Type B pancreatic cell (in vitro differentiated cells): ENCODE data around the gene ABLIM2. TPM values are rescaled to one million over a fixed set of nuclear protein-coding genes. Genes with fewer than 3 reads are reported as not detected.

ENCODE experiments used
- DNase-seq: peaks from one replicate; pipeline ENCODE4 v3.0.0; 2021; ENCODE audit warnings: mixed read lengths; ENCODE audit not compliant: unreplicated experiment; ENCODE audit errors: extremely low spot score
- H3K27ac Mint-ChIP-seq: 2 replicates; pipeline ENCODE4 v1.8.0; 2021; ENCODE audit warnings: mild to moderate bottlenecking, mixed read lengths
- H3K27me3 Mint-ChIP-seq: 2 replicates; pipeline ENCODE4 v1.8.0; 2021; ENCODE audit warnings: mixed read lengths
- H3K36me3 Mint-ChIP-seq: 2 replicates; pipeline ENCODE4 v1.8.0; 2021; ENCODE audit warnings: mixed read lengths
- H3K4me1 Mint-ChIP-seq: one replicate; pipeline ENCODE4 v1.8.0; 2021; ENCODE audit warnings: mixed read lengths; ENCODE audit not compliant: unreplicated experiment
- H3K4me3 Mint-ChIP-seq: 2 replicates; pipeline ENCODE4 v1.8.0; 2021; ENCODE audit warnings: mild to moderate bottlenecking, mixed read lengths
- H3K9me3 Mint-ChIP-seq: 2 replicates; pipeline ENCODE4 v1.8.0; 2021; ENCODE audit warnings: mixed read lengths
- CTCF ChIP-seq: fragments of 200-600 bp; sonication (generic); conservative IDR thresholded peaks from 2 replicates; pipeline ENCODE4 v1.5.0; 2021; ENCODE audit warnings: antibody characterized with exemption, mild to moderate bottlenecking
- total RNA-seq: library from RNA; stranded (reverse); gene quantifications from 2 replicates; pipeline ENCODE4 v1.2.1, GENCODE V29; 2021; ENCODE audit warnings: low replicate concordance

ABLIM2 gene
- total RNA-seq, 1 donor from 2014 or later = 2.6 TPM

GRCh38 chr4:8112036-8112576, 46.5 kb downstream of the ABLIM2 start:
- Mint-ChIP-seq H3K4me3 (no peak overlapping the region), H3K27me3 (peaks cover 9% of the 10 kb centered on the region), H3K9me3 (no peaks in the 10 kb centered on the region), H3K27ac (peak overlapping the region; percentile 21), H3K36me3 (no peaks in the 10 kb centered on the region), H3K4me1 (peaks cover 10% of the 10 kb centered on the region)
- no peak for TF ChIP-seq CTCF
- DNase-seq = no peak

- peak; percentile 63 for TF ChIP-seq CTCF
- Mint-ChIP-seq H3K4me3 (no peak overlapping the region), H3K27me3 (peaks cover 6% of the 10 kb centered on the region), H3K4me1 (peaks cover 13% of the 10 kb centered on the region), H3K36me3 (no peaks in the 10 kb centered on the region), H3K9me3 (no peaks in the 10 kb centered on the region), H3K27ac (no peak overlapping the region)
- DNase-seq = no peak
Observed at GRCh38 chr4:8110071-8110986, 48.3 kb downstream of the ABLIM2 start.

- no peak for TF ChIP-seq CTCF
- no peaks in the 10 kb centered on the region for H3K36me3 Mint-ChIP-seq
Observed at GRCh38 chr4:8109406-8110065, 49.1 kb downstream of the ABLIM2 start.

GRCh38 chr4:8108991-8109390, 49.6 kb downstream of the ABLIM2 start:
- Mint-ChIP-seq H3K27me3 (peaks cover 13% of the 10 kb centered on the region), H3K4me3 (no peak overlapping the region), H3K4me1 (peaks cover 19% of the 10 kb centered on the region), H3K36me3 (no peaks in the 10 kb centered on the region), H3K27ac (no peak overlapping the region), H3K9me3 (no peaks in the 10 kb centered on the region)
- DNase-seq = no peak
- no peak for TF ChIP-seq CTCF

More at GRCh38 chr4:8109406-8110065, 49.1 kb downstream of the ABLIM2 start:
- Mint-ChIP-seq H3K4me1 (peaks cover 19% of the 10 kb centered on the region), H3K9me3 (no peaks in the 10 kb centered on the region), H3K4me3 (no peak overlapping the region), H3K27me3 (peaks cover 13% of the 10 kb centered on the region), H3K27ac (no peak overlapping the region)
- DNase-seq = no peak

- no peak for DNase-seq
- TF ChIP-seq CTCF = no peak
- H3K9me3 Mint-ChIP-seq = no peaks in the 10 kb centered on the region
- H3K36me3 Mint-ChIP-seq = no peaks in the 10 kb centered on the region
- no peak overlapping the region for H3K4me3 Mint-ChIP-seq
- H3K4me1 Mint-ChIP-seq = peaks cover 13% of the 10 kb centered on the region
- H3K27ac Mint-ChIP-seq = no peak overlapping the region
- peaks cover 7% of the 10 kb centered on the region for H3K27me3 Mint-ChIP-seq
Observed at GRCh38 chr4:8108261-8108660, 50.4 kb downstream of the ABLIM2 start.
